HepG2 (cell line): Measurements from ENCODE around the gene ISOC2. TPM values are rescaled to one million over a fixed set of nuclear protein-coding genes. Genes with fewer than 3 reads are reported as not detected.

Experiments
- ATF6 ChIP-seq: sonication (generic); formaldehyde crosslinking; conservative IDR thresholded peaks from 2 replicates; pipeline ENCODE4 v1.4.0; 2020; ENCODE audit warnings: missing genetic modification reagents
- CENPX ChIP-seq: sonication (generic); formaldehyde crosslinking; IDR thresholded peaks from 2 replicates; pipeline ENCODE4 v1.9.0; 2021; ENCODE audit warnings: mild to moderate bottlenecking, missing genetic modification reagents, moderate library complexity
- DNMT1 ChIP-seq: sonication (generic); formaldehyde crosslinking; IDR thresholded peaks from 2 replicates; pipeline ENCODE4 v1.5.1; 2020; ENCODE audit warnings: mild to moderate bottlenecking, missing genetic modification reagents
- EED ChIP-seq: sonication (generic); formaldehyde crosslinking; IDR thresholded peaks from 2 replicates; pipeline ENCODE4 v1.5.0; 2020; ENCODE audit warnings: mild to moderate bottlenecking, missing genetic modification reagents
- ISX ChIP-seq: sonication (generic); formaldehyde crosslinking; conservative IDR thresholded peaks from 2 replicates; pipeline ENCODE4 v1.5.0; 2020; ENCODE audit warnings: missing genetic modification reagents
- MAFG ChIP-seq: sonication (generic); formaldehyde crosslinking; IDR thresholded peaks from 2 replicates; pipeline ENCODE4 v1.5.1; 2020; ENCODE audit warnings: mild to moderate bottlenecking, missing genetic modification reagents
- MXI1 ChIP-seq: IDR thresholded peaks from 3 replicates; pipeline ENCODE4 v1.6.1; 2012; ENCODE audit warnings: low read depth, low read length, inconsistent platforms, borderline replicate concordance
- RFX3 ChIP-seq: IDR thresholded peaks from 2 replicates; pipeline ENCODE4 v1.6.1; 2016; ENCODE audit warnings: missing biosample characterization, missing genetic modification reagents
- SMC3 ChIP-seq: IDR thresholded peaks from 2 replicates; pipeline ENCODE4 v1.6.1; 2011; ENCODE audit warnings: low read length, improper control_type of control experiment
- SRF ChIP-seq: IDR thresholded peaks from 2 replicates; pipeline ENCODE4 v1.6.1; 2011; ENCODE audit warnings: mild to moderate bottlenecking, low read depth, low read length, moderate library complexity
- SRSF9 ChIP-seq: fragments of 200-400 bp; formaldehyde crosslinking; IDR thresholded peaks from 2 replicates; pipeline ENCODE4 v1.6.1; 2018; ENCODE audit warnings: borderline replicate concordance, mild to moderate bottlenecking, low read depth, low read length; ENCODE audit not compliant: insufficient read depth, poor library complexity, severe bottlenecking
- TCF12 ChIP-seq, 2 experiments: fragments of 450-650 bp in 1 of 2; sonication (generic) in 1 of 2; formaldehyde crosslinking in 1 of 2; IDR thresholded peaks; 2 replicates each; pipeline versions ENCODE4 v1.6.1 to v1.8.0; 2017 to 2022; ENCODE audit warnings: antibody characterized with exemption in 1 of 2, mild to moderate bottlenecking in 1 of 2, missing genetic modification reagents in 1 of 2, moderate library complexity in 1 of 2
- TEF ChIP-seq: sonication (generic); formaldehyde crosslinking; IDR thresholded peaks from 2 replicates; pipeline ENCODE4 v1.5.0; 2020; ENCODE audit warnings: missing genetic modification reagents
- TMF1 ChIP-seq: sonication (generic); formaldehyde crosslinking; IDR thresholded peaks from 2 replicates; pipeline ENCODE4 v1.8.1; 2022; ENCODE audit warnings: low read depth, missing genetic modification reagents
- TP53 ChIP-seq: sonication (generic); formaldehyde crosslinking; conservative IDR thresholded peaks from 2 replicates; pipeline ENCODE4 v1.4.0; 2020; ENCODE audit warnings: missing genetic modification reagents
- ZBTB25 ChIP-seq: IDR thresholded peaks from 2 replicates; pipeline ENCODE4 v1.6.1; 2018; ENCODE audit warnings: missing genetic modification reagents
- ZNF34 ChIP-seq: sonication (generic); formaldehyde crosslinking; IDR thresholded peaks from 2 replicates; pipeline ENCODE4 v1.4.0; 2020; ENCODE audit warnings: mild to moderate bottlenecking, missing genetic modification reagents, borderline replicate concordance
- ZNF496 ChIP-seq: sonication (generic); formaldehyde crosslinking; IDR thresholded peaks from 2 replicates; pipeline ENCODE4 v1.8.1; 2023; ENCODE audit warnings: mild to moderate bottlenecking, moderate library complexity, missing genetic modification reagents; ENCODE audit not compliant: insufficient replicate concordance
- ZNF546 ChIP-seq: sonication (generic); formaldehyde crosslinking; conservative IDR thresholded peaks from 2 replicates; pipeline ENCODE4 v1.8.1; 2023; ENCODE audit warnings: mild to moderate bottlenecking, missing genetic modification reagents
- ZNF572 ChIP-seq: sonication (generic); formaldehyde crosslinking; IDR thresholded peaks from 2 replicates; pipeline ENCODE4 v1.5.1; 2020; ENCODE audit warnings: mild to moderate bottlenecking, missing genetic modification reagents
- ZNF597 ChIP-seq: sonication (generic); formaldehyde crosslinking; IDR thresholded peaks from 2 replicates; pipeline ENCODE4 v1.5.0; 2020; ENCODE audit warnings: missing genetic modification reagents
- ZNF674 ChIP-seq: sonication (generic); formaldehyde crosslinking; IDR thresholded peaks from 2 replicates; pipeline ENCODE4 v1.5.0; 2020; ENCODE audit warnings: low read depth, mild to moderate bottlenecking, missing genetic modification reagents
- ZNF761 ChIP-seq: sonication (generic); formaldehyde crosslinking; conservative IDR thresholded peaks from 2 replicates; pipeline ENCODE4 v1.4.0; 2020; ENCODE audit warnings: mild to moderate bottlenecking, missing genetic modification reagents
- ZNF782 ChIP-seq: sonication (generic); formaldehyde crosslinking; IDR thresholded peaks from 2 replicates; pipeline ENCODE4 v1.4.0; 2020; ENCODE audit warnings: missing genetic modification reagents, mild to moderate bottlenecking, borderline replicate concordance
- polyA plus RNA-seq, 8 experiments: library from polyadenylated mRNA; depleted of rRNA in 3 of 8; stranded (reverse) in 7 of 8; unstranded in 1 of 8; fragments of >200 nt; fragmentation: Illumina TruSeq in 4 of 8; extraction: Trizol in 4 of 8; gene quantifications; 2 replicates each; pipeline versions ENCODE4 v1.2.1 to v1.2.3, GENCODE V29; 2011 to 2016; ENCODE audit warnings: low read depth in 4 of 8, missing spikeins in 1 of 8, mixed read lengths in 1 of 8; ENCODE audit not compliant: insufficient read depth in 1 of 8
- total RNA-seq, 5 experiments: library from RNA; depleted of rRNA; stranded (reverse); fragments of >200 nt; fragmentation: Illumina TruSeq; extraction: Trizol; gene quantifications; 2 replicates each; pipeline ENCODE4 v1.2.3, GENCODE V29; 2016; ENCODE audit warnings: low read depth in 1 of 5

ISOC2 gene
- total and polyA plus RNA-seq, 2 of the 13 experiments (the other 11 are each of a cell fraction or from before 2014, with no cell fraction given) = 76.8 to 105 TPM

GRCh38 chr19:55484593-55485438, 23.4 kb upstream of the ISOC2 start, which contains the start of gene NAT14 (continued):
- TF ChIP-seq CENPX (CRISPR knock-in tag) (no peak), TCF12 (IDR thresholded peaks at IDR 0.05) (no peak), TCF12 (CRISPR knock-in tag; IDR thresholded peaks at IDR 0.05) (no peak), ISX (CRISPR knock-in tag) (no peak), MXI1 (peak; percentile 55; the same call in 1 of the 3 replicates), RFX3 (CRISPR knock-in tag) (peak; percentile 90), SMC3 (no peak), TEF (CRISPR knock-in tag) (no peak), ZNF572 (CRISPR knock-in tag) (no peak), DNMT1 (CRISPR knock-in tag) (no peak), ZNF674 (CRISPR knock-in tag) (no peak), TP53 (CRISPR knock-in tag) (no peak), SRF (no peak), ZNF546 (CRISPR knock-in tag) (no peak), TMF1 (CRISPR knock-in tag) (no peak), ZNF761 (peak; percentile 67; the same call in 1 of the 2 replicates), ZNF597 (CRISPR knock-in tag) (no peak), SRSF9 (no peak), ZNF782 (peak; percentile 34; the same call in 1 of the 2 replicates), EED (CRISPR knock-in tag) (0 out of 2 replicates have a peak, but pooled peaks have one; percentile 43), ZNF496 (CRISPR knock-in tag) (no peak), ATF6 (CRISPR knock-in tag) (no peak), ZNF34 (CRISPR knock-in tag) (no peak), MAFG (CRISPR knock-in tag) (no peak), ZBTB25 (CRISPR knock-in tag) (no peak)
